Psoas muscle (tissue), 8 donors: ENCODE measurements around the gene SCN4B. TPM values are rescaled to one million over a fixed set of nuclear protein-coding genes. Genes with fewer than 3 reads are reported as not detected.

Experiments used
- ATAC-seq, 4 donors: fragments of 200-7000 bp; cut with Tn5 transposase; one replicate each; pipeline ENCODE4 v1.9.1; 2020; ENCODE audit warnings: moderate library complexity in 3 of 4, mild to moderate bottlenecking in 2 of 4
- DNase-seq, 2 donors: peaks; one replicate each; pipeline ENCODE4 v3.0.0-alpha.2; 2020
- H3K27ac ChIP-seq: fragments of 200-600 bp; one replicate; pipeline ENCODE4 v1.8.0; 2022
- H3K27me3 ChIP-seq, 3 donors: fragments of 200-600 bp in 1 of 3; one replicate each; pipeline versions ENCODE4 v1.6.1 to v1.8.0; 2013 to 2022; ENCODE audit warnings: low read length in 2 of 3, mild to moderate bottlenecking in 2 of 3, moderate library complexity in 1 of 3; ENCODE audit not compliant: insufficient read depth in 3 of 3
- H3K36me3 ChIP-seq, 2 donors: fragments of 200-600 bp in 1 of 2; one replicate each; pipeline versions ENCODE4 v1.6.1 to v1.8.0; 2013 to 2022; ENCODE audit warnings: low read depth in 1 of 2, mild to moderate bottlenecking in 1 of 2, moderate library complexity in 1 of 2; ENCODE audit not compliant: insufficient read depth in 1 of 2
- H3K4me1 ChIP-seq: fragments of 200-600 bp; one replicate; pipeline ENCODE4 v1.8.0; 2022
- H3K4me3 ChIP-seq: fragments of 200-600 bp; one replicate; pipeline ENCODE4 v1.8.0; 2022; ENCODE audit warnings: mild to moderate bottlenecking
- H3K9me3 ChIP-seq: fragments of 200-600 bp; one replicate; pipeline ENCODE4 v1.8.0; 2022
- WGBS, 3 donors: extraction: QIAGEN DNeasy Blood & Tissue Kit; methylation state at CpG; one replicate each; pipeline versions ENCODE4 v1.1.6 to v1.1.7; 2013; 5-methylcytosine and 5-hydroxymethylcytosine counted together
- intact Hi-C, 2 donors: fragments of 100-400 bp; cut with DNase I; formaldehyde crosslinking; loops; one replicate each; pipeline versions ENCODE4 v1.11.0 to v1.14.2; 2022
- polyA plus RNA-seq, 3 donors: library from polyadenylated mRNA; stranded (reverse); fragments of 200-250 nt; gene quantifications; one replicate each; pipeline ENCODE4 v1.2.3, GENCODE V29; 2013
- total RNA-seq, 4 donors: library from RNA; stranded (reverse); fragmentation: NEBNext Ultra II Directional in 2 of 4; extraction: Animal tissue kit (Norgen Biotek cat#: 25700) in 2 of 4; gene quantifications; one replicate each; pipeline versions ENCODE4 v1.2.1 to v1.2.4, GENCODE V29; 2021 to 2023
- TF ChIP-seq, protein P1 (sequence below): fragments of 200-600 bp; IDR thresholded peaks from one replicate; pipeline ENCODE4 v1.8.0; 2022; ENCODE audit warnings: antibody characterized with exemption
- donor health status: healthy with polysubstance abuse.
- donor health status: DM: no; HTN: no; CAD: no; lungs with moderate emphysema.
- donor health status: Bipolar disorder and iron deficiency.
- donor health status: healthy.
- donor health status: DM: yes; HTN: yes; CAD: no.
- donor health status: DM: no; HTN: no; CAD: no.
- donor health status: DM: no; HTN: no; CAD: no.
- donor health status: DM: yes; HTN: yes; CAD: no.

SCN4B gene
- total and polyA plus RNA-seq, 7 donors, result 3.6 to 15.1 (median 6.3) TPM

DNA sequence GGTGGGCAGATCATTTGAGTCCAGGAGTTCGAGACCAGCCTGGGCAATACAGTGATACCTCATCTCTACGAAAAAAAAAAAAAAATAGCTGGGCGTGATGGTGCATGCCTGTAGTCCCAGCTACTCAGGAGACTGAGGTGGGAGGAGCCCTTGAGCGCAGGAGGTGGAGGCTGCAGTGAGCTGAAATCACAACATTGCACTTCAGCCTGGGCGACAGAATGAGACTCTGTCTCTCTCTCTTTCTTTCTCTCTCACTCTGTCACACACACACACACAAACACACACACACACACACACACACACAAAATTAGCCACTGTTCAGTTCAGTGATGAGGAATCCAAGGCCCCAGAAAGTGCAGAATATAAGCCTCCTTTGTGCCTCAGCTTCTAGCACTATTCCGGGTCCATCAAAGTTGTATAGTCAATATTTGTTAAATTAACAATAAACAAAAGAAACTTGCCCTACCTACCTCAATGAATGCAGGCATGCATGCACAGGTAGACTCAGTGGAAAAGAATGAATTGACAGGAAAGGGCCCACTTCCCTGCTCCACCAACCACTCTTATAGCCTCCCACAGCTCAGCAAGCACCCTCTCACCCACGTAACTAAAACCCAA lies 62.0 kb downstream of the SCN4B start:
- 73 to 83% (median 77%) methylated on average over 7 of the region's 7 CpGs for WGBS, 3 donors
- no peak overlapping the region for H3K4me3 ChIP-seq
- TF ChIP-seq, protein P1, sequence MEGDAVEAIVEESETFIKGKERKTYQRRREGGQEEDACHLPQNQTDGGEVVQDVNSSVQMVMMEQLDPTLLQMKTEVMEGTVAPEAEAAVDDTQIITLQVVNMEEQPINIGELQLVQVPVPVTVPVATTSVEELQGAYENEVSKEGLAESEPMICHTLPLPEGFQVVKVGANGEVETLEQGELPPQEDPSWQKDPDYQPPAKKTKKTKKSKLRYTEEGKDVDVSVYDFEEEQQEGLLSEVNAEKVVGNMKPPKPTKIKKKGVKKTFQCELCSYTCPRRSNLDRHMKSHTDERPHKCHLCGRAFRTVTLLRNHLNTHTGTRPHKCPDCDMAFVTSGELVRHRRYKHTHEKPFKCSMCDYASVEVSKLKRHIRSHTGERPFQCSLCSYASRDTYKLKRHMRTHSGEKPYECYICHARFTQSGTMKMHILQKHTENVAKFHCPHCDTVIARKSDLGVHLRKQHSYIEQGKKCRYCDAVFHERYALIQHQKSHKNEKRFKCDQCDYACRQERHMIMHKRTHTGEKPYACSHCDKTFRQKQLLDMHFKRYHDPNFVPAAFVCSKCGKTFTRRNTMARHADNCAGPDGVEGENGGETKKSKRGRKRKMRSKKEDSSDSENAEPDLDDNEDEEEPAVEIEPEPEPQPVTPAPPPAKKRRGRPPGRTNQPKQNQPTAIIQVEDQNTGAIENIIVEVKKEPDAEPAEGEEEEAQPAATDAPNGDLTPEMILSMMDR, result no peak
- H3K27me3 ChIP-seq, result no peaks in the 10 kb centered on the region
- DNase-seq, result peak in 1 of 2 donors; percentile 6
- no peaks in the 10 kb centered on the region for H3K36me3 ChIP-seq
- no peaks in the 10 kb centered on the region for H3K9me3 ChIP-seq
- ATAC-seq, result no peak
- intact Hi-C loops, result no loop called here
- no peak overlapping the region for H3K27ac ChIP-seq
- H3K4me1 ChIP-seq, result no peaks in the 10 kb centered on the region

DNA sequence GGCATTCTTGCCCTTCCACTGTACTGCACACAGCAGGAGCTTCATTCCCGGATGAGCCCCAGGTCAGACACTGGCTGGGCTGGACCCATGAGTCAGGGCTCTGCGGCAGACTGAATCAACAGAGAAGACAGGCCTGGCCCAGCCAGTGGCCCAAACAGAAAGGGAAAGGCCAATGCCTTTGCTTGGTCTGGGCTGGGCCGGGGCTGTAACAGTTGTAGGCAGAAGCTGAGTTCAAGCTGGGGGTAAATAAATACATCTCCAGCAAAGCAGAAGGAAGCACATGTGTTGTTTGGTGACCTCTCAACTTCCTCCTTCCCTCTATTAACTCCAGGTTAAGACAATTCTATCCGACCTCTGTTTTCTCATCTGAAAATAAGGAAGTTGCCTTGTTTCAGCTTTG lies 64.1 kb downstream of the SCN4B start:
- Histone ChIP-seq H3K4me1 (peaks cover 12% of the 10 kb centered on the region), H3K27me3 (no peaks in the 10 kb centered on the region), H3K4me3 (no peak overlapping the region), H3K36me3 (no peaks in the 10 kb centered on the region), H3K27ac (no peak overlapping the region), H3K9me3 (no peaks in the 10 kb centered on the region)
- peak in 1 of 2 donors; percentile 60 for DNase-seq
- TF ChIP-seq, protein P1, result no peak
- intact Hi-C loops, result no loop called here
- no peak for ATAC-seq
- 62 to 67% (median 64%) methylated on average over 4 of the region's 4 CpGs for WGBS, 3 donors

DNA sequence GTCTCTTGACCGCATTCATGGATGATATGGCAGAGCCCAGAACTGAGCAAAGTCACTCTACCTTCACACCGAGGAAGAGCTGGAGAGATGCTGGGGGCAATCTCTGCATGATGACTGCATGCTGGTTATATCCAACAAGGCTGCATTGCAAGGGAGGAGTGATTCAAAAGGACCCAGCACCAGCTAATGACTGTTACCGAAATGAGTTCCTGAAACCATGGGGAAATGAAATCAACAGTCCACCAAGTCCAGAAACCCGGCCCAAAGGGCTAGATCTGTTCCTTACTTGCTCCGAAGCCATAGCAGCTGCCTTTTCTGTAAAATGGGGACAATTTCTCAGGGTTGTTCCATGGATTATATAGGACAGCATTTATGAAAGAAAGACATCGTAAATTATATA lies 64.7 kb downstream of the SCN4B start:
- DNase-seq, result no peak
- no peaks in the 10 kb centered on the region for H3K36me3 ChIP-seq
- intact Hi-C loops, result no loop called here
- no peak for ATAC-seq
- TF ChIP-seq, protein P1, result no peak
- peaks cover 16% of the 10 kb centered on the region for H3K4me1 ChIP-seq
- 86 to 92% (median 90%) methylated on average over 6 of the region's 6 CpGs for WGBS, 3 donors
- H3K9me3 ChIP-seq, result no peaks in the 10 kb centered on the region
- H3K27ac ChIP-seq, result no peak overlapping the region
- H3K27me3 ChIP-seq, result no peaks in the 10 kb centered on the region
- H3K4me3 ChIP-seq, result no peak overlapping the region

DNA sequence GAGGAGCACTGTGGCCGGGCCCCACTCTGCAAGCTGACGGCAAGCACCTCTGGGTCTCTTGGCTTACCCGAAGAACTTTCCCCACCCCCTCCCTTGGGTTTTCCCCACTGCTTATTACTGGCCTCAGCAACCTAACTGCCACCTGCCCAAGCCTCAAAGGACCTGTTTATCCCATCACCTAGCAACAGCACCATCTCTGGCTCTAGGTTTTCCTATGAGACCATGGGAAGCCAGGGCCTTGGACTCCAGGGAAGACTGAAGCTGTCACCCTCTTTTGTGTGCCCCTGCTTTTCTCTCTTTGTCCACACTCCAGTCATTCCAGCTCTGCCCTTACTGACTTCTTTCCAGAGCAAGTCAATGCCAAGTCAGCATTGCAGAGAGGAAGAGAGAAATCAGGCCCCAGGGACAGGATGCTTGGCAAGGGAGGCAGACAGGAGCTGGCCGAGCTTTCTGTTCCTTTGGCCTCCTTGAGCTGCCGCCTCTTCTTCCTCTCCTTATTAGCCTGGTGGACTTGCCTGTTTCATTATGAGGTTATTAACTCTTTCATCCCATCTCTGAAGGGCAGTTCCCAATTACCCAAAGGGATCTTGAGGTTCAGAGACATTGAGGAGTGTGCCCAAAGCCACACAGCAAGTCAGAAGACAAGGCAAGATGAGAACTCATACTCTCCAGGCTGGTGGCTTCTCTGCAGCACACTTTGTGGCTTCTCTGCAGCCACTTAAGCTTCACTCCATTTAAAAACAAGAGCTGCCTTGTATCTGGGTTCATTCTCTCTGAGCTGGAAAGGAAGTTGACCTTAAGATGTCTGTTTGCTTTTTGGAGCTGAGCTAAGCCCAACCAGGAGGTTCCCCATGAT lies 65.5 kb downstream of the SCN4B start, which contains the start of gene SMIM35:
SMIM35 (minus strand) TSS at position 51 of the 856 bp plus-strand sequence. CDS start 206 bp downstream, outside the sequence.
- H3K27me3 ChIP-seq, result no peaks in the 10 kb centered on the region
- no peaks in the 10 kb centered on the region for H3K9me3 ChIP-seq
- H3K36me3 ChIP-seq, result no peaks in the 10 kb centered on the region
- 41 to 51% (median 47%) methylated on average over 5 of the region's 5 CpGs for WGBS, 3 donors
- H3K27ac ChIP-seq, result no peak within 1 kb of the TSS
- intact Hi-C loops, result no loop called here
- ATAC-seq (no peak), DNase-seq (peak in 1 of 2 donors; percentile 60)
- TF ChIP-seq, protein P1, result no peak
- H3K4me3 ChIP-seq, result no peak within 1 kb of the TSS
- H3K4me1 ChIP-seq, result peaks cover 21% of the 10 kb centered on the region
